Left kidney (tissue), 8 donors: ENCODE results near the gene CMTM5. TPM values are rescaled to one million over a fixed set of nuclear protein-coding genes. Genes with fewer than 3 reads are reported as not detected.

Experiments
- DNase-seq: peaks from one replicate; pipeline ENCODE4 v3.0.0-alpha.2; 2013
- long read RNA-seq, 8 donors: transcript quantifications; one replicate each; lab custom pipeline, GENCODE V29; 2026
- polyA plus RNA-seq: library from polyadenylated mRNA; unstranded; fragments of 120-200 nt; gene quantifications from one replicate; pipeline ENCODE4 v1.2.1, GENCODE V29; 2013; ENCODE audit not compliant: insufficient read length

CMTM5 gene, protein sequence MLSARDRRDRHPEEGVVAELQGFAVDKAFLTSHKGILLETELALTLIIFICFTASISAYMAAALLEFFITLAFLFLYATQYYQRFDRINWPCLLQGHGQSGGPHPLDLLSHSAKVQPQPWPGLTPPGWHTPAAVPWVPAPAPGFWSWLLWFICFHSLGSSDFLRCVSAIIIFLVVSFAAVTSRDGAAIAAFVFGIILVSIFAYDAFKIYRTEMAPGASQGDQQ
- polyA plus RNA-seq = 1.0 TPM
- long read RNA-seq, donor 1, partial matches to known transcripts = 0 of 3 reads
- long read RNA-seq, donor 1, other reads (novel, unspliced or antisense) = 0 of 3 reads
- long read RNA-seq, donor 2 = 0 reads
- long read RNA-seq, donor 3, partial matches to known transcripts = 0 of 2 reads
- long read RNA-seq, donor 3, other reads (novel, unspliced or antisense) = 0 of 2 reads
- long read RNA-seq, donor 4 = 0 reads
- long read RNA-seq, donor 5, partial matches to known transcripts = 0 of 3 reads
- long read RNA-seq, donor 5, other reads (novel, unspliced or antisense) = 0 of 3 reads
- long read RNA-seq, donor 6, partial matches to known transcripts = 0 of 1 reads
- long read RNA-seq, donor 6, other reads (novel, unspliced or antisense) = 0 of 1 reads
- long read RNA-seq, donor 7, partial matches to known transcripts = 0 of 1 reads
- long read RNA-seq, donor 7, other reads (novel, unspliced or antisense) = 0 of 1 reads
- long read RNA-seq, donor 8, partial matches to known transcripts = 0 of 1 reads
- long read RNA-seq, donor 8, other reads (novel, unspliced or antisense) = 0 of 1 reads

- DNase-seq = no peak
These were observed at the start of gene CMTM5 for GRCh38 chr14:23376482-23377197. Gene CMTM5 (plus strand): TSS chr14:23377046. CDS start chr14:23377252, 206 bp downstream.

GRCh38 chr14:23327947-23328744 lies 48.7 kb upstream of the CMTM5 start:
- peak; percentile 80 for DNase-seq

DNA sequence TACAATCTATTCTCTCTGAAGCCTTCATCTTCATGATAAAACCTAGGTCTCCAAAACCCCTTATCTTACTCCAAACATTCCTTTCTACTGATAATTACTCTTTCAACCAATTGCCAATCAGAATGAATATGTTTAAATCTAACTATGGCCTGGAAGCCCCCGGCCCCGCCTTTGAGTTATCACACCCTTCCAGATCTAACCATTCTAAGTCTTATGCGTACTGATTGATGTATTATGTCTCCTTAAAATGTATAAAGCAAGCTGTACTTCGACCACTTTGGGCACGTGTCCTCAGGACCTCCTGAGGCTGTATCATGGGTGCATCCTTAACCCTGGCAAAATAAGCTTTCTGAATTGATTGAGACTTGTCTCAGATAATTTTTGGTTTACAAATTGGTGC lies 41.2 kb upstream of the CMTM5 start:
- DNase-seq = no peak

DNA sequence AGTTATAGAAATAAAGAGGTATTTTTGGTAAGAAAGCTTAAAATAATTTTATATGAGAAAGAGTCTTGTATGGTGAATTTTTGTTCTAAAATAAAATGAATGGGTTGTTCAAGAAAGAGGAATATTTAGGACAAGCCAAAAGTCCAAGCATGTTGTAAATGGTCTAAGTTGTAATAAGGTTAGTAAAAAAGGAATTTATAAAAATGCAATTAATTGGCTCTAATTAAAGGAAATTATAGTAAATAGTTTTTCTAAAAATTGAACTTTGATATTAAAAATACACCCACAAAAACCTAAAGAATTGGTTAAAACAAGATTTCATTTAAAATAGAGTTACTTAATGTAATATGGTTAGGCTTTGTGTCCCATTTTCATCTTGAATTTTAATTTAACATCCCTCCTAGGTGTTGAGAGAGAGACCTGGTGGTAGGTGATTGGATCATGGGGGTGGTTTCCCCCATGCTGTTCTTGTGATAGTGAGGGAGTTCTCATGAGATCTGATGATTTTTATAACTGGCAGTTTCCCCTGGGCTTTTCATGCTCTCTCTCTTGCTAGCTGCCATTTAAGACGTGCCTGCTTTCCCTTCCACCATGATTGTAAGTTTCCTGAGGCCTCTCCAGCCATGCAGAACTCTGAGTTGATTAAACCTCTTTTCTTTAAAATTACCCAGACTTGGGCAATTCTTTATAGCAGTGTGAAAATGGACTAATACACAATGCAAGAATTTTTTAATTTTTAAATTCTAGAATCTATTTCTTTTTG lies 37.2 kb upstream of the CMTM5 start:
- DNase-seq = no peak

DNA sequence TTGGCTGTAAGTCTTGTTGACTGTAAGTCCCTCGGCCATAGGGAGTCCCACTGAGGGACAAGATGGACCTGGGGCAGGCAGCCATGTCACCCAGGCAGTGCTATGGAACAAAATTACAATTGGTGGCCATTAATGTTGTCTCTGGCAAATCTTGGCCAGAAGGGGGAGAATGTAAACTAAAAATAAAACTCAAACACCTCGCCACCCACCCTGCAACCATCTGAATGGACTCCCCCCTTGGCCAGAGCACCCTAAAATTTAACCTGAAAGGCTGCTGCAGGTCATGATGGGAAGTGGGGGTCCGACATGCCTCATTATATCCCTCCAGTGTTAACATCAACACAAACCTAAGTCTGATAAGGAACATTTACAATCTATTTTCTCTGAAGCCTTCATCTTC lies 32.4 kb upstream of the CMTM5 start:
- no peak for DNase-seq

DNA sequence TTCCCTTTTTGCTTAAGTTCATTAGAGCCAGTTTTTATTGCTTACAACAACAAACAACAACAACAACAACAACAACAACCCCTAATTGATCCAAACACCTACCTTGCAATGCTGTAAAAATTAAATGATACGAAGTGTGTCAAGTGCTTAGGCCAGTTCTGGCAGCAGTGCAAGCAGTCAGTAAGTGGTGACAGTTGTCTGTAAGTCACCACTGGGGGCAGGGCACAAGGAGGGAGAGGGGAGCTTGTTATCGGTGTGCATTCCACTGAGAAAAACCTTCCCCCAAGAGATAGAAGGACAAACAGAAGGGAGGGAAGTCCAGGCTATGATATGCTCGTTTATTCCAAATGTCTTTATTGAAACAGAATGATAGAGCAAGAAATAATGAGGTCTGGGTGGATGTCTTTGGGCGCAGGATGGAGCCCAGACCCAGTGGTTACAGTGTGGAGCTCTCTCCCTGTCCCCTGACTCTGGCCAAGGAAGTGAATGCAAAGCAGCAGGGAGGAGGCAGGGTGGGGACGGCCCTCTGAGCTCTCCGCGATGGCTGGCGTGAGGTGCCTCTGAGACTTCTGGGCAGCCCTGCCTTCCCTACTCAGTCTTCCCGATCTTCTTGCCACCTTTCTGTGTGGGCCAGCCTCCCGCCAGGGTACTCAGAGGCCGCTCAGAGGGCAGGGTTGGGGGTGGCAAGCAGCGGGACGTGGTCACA lies 30.7 kb upstream of the CMTM5 start:
- DNase-seq = no peak

DNA sequence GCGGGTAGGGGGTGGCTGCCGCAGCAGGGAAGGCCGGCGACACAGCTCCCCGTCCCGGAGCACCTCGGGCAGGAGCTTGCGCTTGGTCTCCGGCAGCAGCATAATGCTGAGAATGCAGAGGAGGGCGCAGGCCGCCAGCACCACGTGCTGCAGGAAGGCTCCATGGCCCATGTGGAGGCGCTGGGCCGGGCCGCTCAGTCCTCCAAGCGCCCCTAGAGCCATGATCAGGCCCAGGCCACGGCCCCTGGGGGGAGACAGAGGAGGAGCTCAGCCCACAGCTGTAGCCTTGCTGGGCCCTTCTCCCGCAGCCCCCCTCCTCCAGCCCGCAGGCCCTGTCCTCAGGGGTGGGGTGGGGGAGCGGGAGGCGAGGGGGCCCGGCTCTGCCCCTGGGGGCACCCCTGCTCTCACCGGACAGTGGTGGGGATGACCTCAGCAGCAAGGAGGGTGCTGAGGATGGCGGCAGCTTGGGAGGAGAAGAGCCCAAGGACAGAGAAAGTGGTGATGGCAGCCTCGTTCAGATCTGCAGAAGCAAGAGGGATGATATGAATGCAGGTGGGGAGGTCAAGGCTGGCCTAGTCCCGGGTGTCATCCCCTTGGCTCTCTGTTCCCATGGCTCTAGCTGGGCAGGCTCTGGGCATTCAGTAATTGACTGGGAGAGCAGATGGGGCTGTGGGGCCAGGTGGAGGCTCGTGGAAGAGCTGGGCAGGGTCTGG lies 30.0 kb upstream of the CMTM5 start:
- DNase-seq = no peak

DNA sequence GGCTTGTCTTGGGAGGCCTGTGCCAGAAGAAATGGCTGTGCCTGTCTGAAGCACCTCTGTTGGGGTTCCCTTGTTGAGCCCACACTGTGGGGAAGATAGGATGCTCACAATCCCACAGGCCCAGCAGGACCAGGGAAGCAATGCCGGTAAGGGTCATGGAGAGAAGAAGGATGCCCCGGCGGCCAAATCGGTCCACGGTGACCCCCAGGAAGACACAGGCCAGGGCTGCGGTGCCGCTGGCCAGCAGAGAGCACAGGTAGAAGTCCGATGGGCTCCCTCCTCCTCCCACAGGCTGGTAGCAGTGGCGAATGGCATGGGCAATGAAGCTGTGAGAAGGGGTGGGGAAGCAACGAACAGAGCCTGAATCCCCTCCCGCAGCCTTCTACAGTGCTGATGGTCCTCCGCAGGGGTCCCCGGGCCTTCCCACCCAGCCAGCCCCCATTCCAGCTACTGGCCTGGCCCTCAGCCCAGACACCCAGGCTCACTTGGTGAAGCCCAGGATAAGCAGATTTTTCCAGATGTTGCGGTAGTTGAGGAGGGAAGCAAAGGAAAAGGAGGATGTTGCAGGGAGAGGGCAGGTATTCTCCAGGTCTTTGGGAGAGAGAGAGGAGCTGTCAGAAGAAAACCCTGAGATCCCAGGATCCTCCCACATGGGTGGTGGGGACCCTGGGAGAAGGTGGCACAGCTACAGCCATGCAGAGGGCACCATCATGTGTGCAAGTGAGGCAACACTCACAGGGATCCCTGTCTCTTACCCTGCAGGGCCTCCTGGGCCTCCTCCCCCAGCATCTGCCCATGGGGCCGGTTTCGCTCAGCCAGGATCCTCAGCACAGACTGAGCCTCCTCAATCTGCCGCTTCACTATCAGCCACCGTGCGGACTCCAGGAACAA lies 29.2 kb upstream of the CMTM5 start:
- DNase-seq = no peak

GRCh38 chr14:23348297-23348655 lies 28.6 kb upstream of the CMTM5 start:
- no peak for DNase-seq

DNA sequence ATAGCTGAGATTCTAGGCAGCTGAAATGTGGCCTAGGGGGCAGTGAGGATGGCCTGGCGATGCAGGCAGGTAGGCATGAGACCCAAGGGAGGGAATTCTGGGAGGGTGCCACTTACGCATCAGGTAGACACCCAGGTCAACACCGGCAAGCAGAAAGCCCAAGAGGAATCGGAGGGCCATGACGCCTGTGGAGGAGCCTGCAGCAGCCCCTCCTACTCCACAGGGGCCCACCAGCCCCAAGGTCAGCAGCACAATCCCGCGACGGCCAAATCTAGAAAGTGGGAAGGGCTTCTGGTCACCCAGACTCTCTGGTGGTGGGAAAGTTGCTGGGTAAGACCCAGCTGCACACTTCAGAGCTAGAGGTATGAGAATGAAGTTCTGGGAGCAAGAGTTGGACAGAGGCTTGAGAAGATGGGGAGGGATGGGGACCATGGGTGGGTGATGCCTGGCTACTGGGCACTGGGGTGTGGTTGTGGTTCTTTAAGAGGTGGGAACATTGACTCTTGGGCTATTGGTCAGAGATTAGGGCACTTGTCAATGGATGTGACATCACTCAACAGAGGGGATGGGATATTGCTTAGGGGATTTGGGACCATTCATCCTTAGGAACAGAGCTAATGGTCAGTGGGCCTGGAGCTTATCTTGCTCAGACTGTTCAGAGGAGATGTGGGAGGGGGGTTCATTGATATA lies 27.5 kb upstream of the CMTM5 start:
- DNase-seq = no peak

- peak; percentile 21 for DNase-seq
These were observed 25.0 kb upstream of the CMTM5 start for GRCh38 chr14:23351681-23352505.

- DNase-seq = peak; percentile 90
These were observed 24.1 kb upstream of the CMTM5 start, which contains the start of gene SLC22A17 for GRCh38 chr14:23352506-23353432. Gene SLC22A17 (minus strand): TSS chr14:23352887.

DNA sequence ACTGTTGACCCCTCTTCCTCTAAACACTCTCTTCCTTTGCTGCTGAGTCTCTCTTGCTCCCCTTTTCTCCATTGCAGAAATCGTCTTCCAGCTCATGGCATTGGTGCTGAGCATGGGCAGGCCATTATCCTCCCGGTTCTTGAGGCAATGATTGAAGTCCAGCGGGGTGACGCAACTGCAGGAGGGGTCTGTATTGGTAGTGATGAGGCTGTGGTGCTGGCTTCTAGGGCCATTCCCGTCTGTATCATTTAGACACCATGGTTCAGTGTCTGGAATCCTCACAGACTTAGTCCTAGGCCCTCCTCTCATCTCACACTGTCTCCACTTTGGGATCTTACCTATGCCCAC lies 23.4 kb upstream of the CMTM5 start:
- DNase-seq = no peak

GRCh38 chr14:23354990-23355389 lies 21.9 kb upstream of the CMTM5 start:
- no peak for DNase-seq

DNA sequence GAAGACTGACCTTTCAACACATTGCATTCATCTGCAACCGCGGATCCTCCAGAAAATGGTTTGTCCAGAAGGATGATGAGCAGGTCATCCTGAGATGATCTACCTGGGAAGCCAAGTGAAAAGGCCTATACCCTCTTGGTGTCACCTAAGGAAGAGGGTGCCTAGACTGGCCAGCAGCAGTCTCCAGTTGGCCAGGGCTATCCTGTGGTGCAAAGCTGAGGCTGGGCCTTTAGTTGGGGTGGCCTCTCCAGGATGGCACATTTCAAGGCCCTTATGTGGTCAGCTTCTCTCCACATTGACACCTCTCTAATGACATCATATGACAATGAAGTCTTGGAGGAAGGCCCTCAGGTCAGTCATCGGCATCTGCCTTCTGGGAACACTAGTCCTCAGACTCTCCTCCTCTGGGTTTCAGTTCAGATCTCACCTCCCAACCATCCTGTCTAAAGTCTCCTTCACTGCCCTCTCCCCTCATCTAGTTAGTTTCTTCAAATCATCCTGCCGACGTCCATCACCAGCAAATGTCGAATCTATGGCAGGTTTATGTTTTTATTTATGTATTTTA lies 20.9 kb upstream of the CMTM5 start:
- no peak for DNase-seq

- no peak for DNase-seq
These were observed 20.2 kb upstream of the CMTM5 start for GRCh38 chr14:23356662-23357061.
